Stimulated activated CD4-positive, alpha-beta T cell treated with anti-CD3 and anti-CD28 coated beads, Interleukin-1b, Interleukin-23, amount 100 ng/mL, for 24 hours (primary cell): ENCODE results near the gene NUP188.

Experiments
- DNase-seq, 4 experiments: peaks; one replicate each; pipeline ENCODE4 v3.0.0-alpha.2; 2020; ENCODE audit warnings: low read depth in 4 of 4, low spot score in 1 of 4

NUP188 gene

DNA sequence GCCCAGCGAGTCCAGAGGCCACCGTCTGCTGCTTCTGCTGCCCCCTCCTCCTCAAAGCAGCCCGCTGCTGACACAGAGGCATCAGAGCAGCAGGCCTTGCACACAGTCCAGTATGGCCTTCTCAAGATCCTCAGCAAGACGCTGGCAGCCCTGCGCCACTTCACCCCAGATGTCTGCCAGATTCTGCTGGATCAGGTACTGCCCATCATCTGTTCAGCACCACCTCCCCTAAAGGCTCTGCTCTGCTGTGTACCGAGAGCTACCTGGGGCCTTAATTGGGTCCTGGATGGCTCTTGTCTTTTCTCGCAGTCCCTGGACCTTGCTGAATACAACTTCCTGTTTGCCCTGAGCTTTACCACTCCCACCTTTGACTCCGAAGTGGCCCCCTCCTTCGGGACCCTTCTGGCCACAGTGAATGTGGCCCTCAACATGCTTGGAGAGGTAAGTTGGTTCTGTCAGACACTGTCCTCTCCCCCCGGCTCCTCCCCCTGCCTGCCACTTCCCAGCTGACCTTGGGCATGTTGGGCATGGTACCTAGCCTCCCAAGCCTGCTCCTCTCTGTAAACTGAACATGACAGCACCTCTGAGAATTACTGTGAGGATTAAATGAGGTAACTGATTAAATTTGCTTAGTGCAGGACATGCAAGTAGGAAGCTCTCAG, 58.0 kb downstream of the NUP188 start:
- DNase-seq: no peak

DNA sequence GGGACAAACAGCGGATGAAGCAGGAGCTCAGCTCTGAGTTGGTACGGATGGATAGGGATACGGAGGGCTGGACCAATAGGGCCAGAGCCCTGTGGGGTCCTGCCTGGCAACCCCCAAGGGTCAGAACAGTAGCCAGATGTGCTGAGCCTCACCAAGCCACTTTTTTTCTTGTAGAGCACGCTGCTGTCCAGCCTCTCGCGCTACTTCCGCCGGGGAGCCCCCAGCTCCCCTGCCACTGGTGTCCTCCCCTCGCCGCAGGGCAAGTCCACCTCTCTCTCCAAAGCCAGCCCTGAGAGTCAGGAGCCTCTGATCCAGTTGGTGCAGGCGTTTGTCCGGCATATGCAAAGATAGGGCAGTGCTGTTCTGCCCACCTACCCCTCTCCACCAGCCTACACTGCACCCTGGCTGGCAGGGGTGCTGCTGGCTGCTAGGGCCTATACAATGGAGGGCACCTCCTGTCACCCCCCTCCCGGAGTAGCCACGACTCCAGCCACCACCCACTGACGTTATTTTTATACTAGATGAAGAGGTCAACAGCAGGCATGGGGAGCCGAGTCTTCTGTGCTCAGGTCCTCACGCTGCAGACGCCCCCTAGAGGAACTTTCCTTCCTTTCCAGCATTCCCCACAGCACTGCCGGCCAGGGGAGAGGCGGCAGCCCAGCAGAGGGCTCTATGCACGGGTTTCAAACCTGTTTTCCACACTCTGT, 59.0 kb downstream of the NUP188 start:
- DNase-seq: peak in 3 of 4 experiments; percentile 25 to 33 (median 28)

DNA sequence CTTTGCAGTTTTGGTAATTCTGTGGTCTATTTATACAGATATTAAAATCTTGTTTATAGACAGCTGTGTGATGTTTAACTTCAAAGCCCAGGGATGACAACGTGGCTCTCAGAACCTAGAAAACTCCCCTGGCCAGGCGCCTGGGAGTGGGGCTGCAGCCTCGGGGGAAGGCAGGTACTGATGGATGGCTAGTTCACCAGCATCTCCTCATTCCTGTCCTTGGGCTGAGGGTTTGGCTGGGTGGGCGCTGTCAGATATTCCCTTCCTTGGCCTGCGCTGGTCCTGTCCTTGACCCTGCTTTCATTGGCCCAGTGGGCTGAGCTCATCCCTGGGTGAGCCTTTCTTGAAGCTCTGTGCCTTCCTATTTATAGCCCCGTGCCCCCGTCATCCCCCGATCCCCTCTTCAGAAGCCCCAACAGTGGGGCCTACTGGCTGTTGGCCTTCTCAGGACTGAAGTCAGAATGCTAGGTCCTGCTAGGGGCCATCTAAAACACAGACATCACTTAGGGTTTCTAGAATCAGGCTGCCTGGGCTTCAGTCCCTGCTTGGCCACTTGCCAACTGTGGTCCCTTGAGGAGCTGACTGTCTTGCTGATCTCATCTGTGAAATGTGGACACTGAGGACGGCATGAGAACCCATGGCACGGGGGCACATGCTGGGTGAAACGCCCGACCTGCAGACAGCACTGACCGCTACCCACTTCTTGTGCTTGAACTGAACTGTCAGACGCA, 59.7 kb downstream of the NUP188 start:
- no peak for DNase-seq

DNA sequence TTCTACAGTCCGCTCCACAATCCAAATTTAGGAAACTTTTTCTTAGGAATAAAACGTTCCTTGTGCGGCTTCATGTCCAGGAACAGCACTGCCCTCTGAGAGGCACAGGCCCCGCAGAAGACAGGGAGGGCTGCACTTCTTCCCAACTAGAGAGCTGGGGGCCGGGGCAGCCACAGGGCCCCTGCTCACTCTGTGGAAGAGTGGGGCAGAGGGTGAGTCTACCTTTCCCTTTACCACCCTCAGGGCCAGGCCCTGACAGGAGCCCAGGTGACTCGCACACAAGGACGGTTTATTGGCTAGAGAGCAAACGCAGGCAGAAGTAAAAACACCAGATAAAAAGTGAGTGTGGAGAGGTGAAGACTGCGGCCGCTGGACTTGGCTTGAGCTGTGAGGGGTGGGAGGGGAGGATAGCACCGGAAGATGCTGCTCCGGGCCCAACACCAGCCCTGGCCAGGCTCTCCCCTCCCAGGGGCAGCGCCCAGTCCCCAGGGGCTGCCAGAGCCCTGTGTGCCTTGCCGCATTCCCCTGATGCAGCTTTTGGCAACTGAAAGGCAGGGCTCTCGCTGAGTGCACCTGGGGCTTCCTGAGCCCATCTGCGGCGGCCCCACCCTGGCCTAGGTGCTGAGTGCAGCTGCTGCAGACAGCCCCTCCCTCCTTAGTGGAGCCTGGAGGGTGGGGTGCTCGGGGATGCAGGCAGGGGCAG, 60.4 kb downstream of the NUP188 start:
- no peak for DNase-seq

DNA sequence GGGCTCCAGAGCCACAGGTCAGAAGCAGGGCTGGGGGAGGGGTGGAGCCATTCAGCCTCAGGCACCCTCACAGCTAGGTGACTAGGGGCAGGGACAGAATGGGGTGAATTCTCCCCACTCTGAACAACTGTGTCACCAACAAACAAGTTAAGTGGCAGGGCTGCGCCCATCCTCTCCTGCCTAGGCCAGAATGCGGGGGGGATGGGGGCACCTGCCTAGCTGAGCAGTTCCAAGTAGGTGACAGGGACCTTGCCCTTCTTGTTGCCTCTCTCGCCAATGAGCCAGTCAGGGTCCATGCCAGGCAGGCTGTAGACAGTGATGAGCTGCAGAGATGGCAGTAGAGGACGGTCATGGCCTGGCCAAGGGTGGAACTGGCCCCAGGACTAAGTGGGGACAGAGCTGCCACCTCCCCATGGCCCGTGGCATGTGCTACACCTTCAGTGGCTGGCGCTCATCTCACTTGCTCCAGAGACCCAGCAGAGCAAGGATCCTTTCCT, 61.0 kb downstream of the NUP188 start:
- DNase-seq: no peak

DNA sequence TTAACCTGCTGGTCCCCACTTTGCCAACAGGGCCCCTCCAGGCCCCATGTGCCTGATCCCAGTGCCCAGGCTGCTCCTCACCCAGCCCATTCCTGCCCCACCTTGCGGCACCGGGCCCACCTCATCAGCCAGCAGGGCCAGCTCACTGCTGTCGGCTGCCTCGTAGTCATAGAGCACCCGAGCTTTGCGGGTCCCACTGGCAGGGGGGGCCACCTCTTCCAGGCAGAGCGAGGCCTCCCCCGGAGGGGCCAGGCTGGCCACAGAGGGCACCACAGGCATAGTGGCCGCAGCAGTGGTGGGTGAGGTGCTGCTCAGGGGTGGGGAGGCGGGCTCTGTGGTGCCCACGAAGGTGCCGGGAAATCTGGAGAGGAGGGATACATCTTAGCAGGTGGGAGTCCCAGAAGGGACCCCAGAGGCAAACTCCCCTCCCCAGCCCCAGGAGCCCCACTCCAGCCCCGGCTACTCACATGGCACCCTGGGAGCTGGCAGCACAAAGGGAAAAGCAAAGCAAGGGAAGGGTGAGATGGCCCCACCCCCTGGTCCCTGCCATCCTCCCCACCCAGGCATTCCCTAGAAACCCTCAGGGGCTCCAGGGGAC, 61.6 kb downstream of the NUP188 start:
- no peak for DNase-seq

DNA sequence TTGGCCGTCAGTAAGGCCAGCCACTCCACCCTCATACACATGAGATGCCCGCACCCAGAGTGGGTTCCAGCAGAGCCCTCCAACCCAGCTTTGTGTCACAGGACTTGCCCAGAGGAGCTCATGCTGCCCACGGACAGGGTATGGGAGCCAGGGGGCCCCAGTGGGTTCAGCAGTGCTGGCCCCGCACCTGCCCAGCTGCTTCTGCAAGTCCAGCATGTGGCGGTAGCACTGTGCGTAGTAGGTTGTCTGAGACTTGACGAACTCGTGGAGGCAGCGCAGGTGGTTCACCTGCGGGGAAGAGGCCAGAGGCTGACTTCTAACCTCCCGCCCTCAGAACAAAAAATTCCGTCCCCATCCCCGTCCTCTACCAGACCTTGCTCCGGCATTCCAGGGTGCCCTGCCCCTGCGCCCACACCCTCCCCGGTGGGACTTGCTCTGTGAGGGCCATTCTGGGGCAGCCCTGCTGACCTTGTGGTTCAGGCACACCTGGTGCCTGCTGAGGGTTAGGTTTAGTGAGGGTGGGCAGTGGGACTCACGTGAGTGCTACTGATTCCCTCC, 62.2 kb downstream of the NUP188 start:
- no peak for DNase-seq

DNA sequence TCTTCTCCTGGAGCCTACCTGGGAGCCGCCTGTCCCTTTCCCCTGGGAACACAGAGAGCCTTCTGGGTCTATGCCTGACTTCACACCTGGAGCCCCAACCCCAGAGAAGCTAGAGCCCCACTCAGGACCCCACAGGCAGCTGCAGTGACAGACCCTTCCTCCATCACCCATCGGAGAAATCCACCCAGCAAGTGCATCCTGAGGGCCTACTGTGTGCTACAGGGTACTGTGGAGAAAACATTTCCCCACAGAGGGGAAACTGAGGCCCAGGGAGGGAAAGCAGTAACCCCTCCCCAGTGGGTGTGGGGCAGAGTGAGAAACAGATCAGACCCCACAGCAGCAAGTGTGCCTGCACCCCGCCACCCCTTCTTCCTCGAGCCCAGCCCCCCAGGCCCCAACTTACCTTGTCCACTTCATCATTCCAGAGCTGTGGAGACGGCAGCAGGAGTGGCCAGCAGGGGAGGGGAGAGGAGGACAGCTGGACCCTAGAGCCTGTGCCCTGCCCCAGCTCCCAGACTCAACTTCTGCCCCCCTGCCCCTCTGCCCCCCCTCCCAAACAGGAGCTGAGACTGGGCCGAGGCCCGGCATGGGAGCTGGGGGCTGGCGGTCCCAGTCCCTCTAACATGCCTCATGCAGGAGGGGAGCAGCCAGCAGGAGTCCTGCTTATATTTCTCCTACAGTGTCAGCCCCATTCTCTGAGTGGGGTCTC, 62.9 kb downstream of the NUP188 start:
- DNase-seq: no peak

DNA sequence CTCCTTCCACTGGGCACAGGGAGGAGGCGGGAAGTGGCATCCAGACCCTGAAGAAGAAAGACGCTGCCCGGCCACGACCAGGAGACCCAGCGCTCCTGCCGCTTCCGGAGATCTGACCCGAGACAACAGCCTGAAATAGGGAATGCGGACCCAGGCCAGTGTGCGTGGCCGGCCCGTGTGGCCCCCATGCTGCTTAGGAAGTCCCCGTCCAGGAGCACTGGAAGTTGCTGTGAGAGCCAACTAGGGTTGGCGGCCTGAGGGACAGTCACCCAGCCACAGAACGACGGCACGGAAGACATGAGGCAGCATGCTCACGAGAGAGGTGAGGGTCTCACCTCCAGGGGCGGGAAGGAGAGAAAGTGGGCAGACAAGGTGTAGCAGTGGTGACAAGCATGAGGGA, 63.7 kb downstream of the NUP188 start:
- no peak for DNase-seq

DNA sequence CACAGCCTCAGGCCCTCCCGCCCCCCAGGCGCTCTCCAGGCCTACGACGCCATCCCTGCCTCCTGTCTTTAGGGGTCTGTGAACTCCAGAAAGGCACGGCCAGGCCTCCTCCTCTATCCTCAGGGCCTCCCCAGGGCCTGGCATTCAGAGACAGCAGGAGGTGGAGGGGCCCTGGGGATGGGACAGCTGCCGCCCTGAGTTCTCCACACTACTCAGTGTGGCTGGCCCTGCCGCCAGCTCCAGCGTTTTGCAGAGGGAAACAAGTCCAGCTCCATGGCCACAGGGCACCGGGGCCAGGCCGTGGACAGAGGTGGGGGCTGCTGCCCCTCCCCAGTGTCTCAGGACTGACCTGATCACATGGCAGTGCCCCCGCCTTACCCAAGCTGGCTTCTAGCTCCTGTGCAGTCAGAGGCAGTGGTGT, 64.3 kb downstream of the NUP188 start:
- no peak for DNase-seq

DNA sequence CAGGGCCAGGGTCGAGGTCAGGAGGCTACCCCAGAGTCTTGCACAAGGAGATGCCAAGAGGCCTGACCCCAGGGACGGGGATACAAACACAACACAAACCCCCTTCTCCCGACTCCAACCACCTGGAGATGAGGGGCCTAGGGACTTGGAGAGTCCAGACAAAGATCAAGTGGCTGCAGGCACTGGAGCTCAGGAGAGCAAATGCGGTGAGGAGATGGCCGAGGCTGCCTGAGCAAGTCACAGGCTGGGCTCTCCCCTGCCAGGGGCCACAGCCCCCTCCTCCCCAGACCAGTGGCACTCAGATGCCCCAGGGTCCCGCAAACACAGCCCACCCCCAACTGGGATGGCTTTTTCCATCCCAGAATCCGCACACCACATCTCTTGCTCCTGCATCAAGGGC, 64.8 kb downstream of the NUP188 start:
- no peak for DNase-seq

DNA sequence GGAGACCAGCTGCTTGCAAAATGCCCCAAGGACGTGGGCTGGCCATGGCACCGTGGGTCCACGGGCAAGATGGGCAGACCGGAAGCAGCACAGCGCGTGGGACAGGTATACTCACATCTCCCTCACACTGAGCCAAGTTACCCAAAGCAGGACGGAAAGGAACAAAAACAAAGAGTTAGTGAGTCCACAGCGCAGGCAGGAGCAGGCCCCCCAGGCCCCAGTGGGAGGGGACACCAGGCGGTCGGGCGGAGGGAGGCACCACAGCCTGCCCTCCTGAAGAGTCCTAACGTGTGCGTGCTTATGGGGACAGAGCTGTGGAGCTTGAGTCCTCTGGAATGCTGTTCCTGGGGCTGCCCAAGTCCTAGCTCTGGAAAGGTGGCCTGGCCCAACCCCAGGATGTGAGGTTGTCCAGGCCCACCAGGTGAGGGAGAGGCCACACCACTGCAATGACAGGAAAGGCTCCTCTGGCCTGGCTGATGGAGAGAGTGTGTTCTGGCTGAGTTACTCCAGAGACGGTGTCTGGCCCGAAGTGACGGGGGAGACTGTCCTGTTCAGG, 65.5 kb downstream of the NUP188 start:
- DNase-seq: no peak

DNA sequence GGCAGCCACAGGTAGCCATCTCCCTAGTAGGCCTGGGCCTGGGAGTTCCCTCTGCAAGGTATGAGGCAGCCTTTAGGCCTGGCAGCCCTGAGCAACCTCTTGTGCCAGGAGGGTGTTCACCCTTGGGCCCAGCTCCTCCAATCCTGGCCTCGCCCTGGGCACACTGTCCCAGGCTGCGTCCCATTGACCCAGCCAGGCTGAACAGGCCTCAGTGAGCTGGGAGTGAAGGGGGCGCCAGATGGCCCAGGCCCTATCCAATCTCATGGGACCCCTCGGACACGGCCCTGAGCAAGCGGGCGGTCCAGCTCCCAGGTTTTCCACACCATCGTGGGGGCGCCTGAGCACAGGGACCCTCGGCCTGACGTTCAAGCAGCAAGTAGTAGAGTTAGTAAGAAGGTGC, 66.2 kb downstream of the NUP188 start:
- no peak for DNase-seq

DNA sequence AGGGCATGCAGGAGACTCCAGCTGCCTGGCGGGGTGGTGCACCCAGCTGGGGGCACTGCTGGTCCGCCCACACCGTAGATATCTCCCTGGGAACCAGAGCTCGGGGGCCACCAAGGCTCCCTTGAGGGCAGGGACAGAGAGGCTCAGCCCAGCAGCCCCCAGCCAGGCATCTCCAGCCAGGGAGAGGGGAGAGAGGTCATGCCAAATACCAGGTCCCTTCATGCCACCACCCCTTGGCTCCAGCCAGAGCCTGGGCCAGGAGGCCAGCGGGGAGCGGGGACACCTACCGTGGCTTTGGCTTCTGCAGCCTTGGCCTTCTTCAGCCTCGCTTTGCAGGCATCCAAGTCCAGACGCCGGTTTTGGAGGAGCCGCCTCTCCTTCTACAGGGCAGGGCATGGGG, 66.6 kb downstream of the NUP188 start:
- DNase-seq: no peak

DNA sequence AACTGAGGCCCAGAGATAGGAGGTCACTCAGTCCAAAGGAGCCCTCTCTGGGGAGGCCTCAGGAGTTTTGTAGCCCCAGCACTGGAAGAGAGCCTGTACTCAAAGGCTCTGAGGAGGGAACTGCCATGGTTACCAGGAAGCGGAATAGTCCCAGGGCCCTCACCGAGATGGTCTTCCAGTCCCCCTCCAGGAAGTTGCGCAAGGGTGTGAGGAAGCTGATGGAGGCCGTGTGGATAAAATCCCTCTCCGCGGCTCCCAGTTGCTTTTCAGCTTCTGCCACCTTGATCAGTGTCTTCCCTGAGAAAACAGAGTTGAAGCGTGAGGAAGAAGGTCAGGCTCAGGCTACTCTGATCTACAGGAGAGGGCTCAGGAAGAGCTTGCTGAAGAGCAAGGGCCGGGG, 67.1 kb downstream of the NUP188 start:
- DNase-seq: no peak

DNA sequence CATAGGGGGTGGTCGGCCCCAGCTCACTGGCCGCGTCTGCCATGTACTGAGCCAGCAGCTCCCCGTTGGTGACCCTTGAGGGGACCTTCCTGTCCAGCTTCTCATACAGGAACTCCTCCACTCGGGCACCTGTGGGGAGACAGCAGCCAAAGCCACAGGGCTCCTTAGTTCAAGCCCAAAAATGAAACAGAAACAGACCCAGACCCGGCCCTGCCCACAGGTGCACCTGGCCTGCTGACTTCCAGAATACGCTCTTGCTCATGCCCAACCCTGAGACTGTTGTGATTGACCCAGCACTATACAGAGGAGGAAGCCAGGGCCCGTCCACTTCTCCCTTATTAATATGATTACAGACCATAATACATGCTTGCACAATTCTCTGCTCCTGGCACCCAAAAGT, 73.6 kb downstream of the NUP188 start:
- no peak for DNase-seq

DNA sequence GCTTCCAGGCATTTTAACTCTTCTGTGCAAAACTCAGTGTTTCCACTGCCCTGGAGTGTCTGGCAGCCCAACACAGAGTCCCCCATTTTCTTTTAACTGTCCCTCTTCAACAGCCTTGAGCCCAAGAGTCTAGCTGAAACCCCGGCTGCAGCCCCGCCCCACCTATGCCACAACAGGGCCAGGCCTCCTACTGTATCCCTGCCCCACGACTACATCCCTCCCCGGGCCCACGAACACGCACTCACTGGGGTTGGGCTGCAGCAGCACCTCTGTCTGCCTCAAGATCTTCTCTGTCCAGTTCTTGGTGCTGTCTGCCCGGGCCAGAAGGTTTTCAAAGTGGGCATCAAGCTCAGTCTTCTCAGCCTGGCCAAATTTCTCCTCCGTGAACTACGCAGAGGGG, 74.5 kb downstream of the NUP188 start:
- DNase-seq: no peak

DNA sequence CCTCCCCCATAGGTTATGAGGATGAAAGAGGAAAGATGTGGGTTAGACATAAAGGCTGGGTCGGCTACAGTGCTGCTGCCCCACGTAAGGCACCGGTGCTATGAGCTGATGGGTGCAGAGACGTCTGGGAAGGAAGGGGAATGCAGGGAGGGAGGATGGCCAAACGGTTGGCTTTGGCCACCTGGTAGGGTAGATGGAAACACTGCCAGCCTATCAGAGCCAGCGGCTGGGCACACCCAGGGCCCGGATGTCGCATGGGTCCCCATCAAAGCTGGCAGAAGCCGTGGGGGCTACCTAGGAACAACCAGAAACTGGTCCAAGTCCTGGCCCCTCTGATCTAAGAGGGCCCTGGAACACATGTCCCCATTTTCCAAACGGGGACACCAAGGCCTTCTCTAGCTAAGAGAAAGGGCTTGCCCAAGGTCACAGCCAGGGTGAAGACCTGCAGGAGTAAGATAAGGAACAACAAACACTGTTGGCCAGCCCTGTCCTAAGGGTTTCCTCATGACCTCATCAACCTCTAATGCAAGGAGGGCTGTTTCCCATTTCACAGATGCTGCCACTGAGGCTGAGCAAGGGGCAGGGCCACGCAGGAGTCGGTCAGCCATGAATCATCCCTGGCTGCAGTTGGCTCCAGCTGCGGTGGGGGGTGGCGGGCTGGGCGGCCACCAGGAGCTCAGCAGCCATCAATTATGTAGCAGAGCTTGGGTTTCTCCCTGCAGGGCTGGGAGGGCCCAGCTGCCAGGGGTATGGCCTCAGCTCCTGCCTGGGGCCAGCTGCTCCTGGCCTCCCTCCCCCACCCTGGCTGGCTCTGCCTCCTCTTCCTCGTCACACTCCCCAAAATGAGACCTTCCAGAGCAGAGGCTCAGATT, 75.8 kb downstream of the NUP188 start:
- DNase-seq: no peak

DNA sequence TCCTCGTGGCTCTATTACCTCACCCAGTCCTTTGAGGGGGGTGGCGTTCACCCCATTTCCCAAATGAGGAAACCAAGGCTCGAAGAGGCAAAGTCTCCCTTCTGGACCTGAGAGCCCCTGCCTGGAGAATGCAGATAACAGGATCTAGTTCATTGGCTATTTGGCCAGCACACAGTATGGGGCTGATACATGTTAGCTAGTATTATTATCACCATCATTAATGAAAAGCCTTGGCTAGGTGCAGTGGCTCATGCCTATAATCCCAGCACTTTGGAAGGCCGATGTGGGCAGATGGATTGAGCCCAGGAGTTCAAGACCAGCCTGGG, 76.4 kb downstream of the NUP188 start:
- DNase-seq: no peak
